Measurements from ENCODE around the gene ATP6V1G3. TPM values are rescaled to one million over a fixed set of nuclear protein-coding genes. Genes with fewer than 3 reads are reported as not detected.

The ATP6V1G3 gene
- total and polyA plus RNA-seq, 9 of the 15 experiments (the other 6 are each of a cell fraction or from before 2014, with no cell fraction given), result 0.32 TPM; not detected in 8

GRCh38 chr1:198556971-198557370, 16.5 kb upstream of the ATP6V1G3 start (continued):
- no peak for TF ChIP-seq SIRT6 (IDR thresholded peaks at IDR 0.05; ENCODE audit: low read depth, low read length)
- TF ChIP-seq, protein P1, sequence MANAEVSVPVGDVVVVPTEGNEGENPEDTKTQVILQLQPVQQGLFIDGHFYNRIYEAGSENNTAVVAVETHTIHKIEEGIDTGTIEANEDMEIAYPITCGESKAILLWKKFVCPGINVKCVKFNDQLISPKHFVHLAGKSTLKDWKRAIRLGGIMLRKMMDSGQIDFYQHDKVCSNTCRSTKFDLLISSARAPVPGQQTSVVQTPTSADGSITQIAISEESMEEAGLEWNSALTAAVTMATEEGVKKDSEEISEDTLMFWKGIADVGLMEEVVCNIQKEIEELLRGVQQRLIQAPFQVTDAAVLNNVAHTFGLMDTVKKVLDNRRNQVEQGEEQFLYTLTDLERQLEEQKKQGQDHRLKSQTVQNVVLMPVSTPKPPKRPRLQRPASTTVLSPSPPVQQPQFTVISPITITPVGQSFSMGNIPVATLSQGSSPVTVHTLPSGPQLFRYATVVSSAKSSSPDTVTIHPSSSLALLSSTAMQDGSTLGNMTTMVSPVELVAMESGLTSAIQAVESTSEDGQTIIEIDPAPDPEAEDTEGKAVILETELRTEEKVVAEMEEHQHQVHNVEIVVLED (CRISPR knock-in tag; IDR thresholded peaks at IDR 0.05), result no peak
- no peak for TF ChIP-seq E4F1 (CRISPR knock-in tag; IDR thresholded peaks at IDR 0.05; ENCODE audit: borderline replicate concordance)
- TF ChIP-seq, protein P2, sequence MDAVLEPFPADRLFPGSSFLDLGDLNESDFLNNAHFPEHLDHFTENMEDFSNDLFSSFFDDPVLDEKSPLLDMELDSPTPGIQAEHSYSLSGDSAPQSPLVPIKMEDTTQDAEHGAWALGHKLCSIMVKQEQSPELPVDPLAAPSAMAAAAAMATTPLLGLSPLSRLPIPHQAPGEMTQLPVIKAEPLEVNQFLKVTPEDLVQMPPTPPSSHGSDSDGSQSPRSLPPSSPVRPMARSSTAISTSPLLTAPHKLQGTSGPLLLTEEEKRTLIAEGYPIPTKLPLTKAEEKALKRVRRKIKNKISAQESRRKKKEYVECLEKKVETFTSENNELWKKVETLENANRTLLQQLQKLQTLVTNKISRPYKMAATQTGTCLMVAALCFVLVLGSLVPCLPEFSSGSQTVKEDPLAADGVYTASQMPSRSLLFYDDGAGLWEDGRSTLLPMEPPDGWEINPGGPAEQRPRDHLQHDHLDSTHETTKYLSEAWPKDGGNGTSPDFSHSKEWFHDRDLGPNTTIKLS (IDR thresholded peaks at IDR 0.05; ENCODE audit: borderline replicate concordance, low read depth), result peak; percentile 24; the same call in 1 of the 2 replicates
- TF ChIP-seq, protein P3, sequence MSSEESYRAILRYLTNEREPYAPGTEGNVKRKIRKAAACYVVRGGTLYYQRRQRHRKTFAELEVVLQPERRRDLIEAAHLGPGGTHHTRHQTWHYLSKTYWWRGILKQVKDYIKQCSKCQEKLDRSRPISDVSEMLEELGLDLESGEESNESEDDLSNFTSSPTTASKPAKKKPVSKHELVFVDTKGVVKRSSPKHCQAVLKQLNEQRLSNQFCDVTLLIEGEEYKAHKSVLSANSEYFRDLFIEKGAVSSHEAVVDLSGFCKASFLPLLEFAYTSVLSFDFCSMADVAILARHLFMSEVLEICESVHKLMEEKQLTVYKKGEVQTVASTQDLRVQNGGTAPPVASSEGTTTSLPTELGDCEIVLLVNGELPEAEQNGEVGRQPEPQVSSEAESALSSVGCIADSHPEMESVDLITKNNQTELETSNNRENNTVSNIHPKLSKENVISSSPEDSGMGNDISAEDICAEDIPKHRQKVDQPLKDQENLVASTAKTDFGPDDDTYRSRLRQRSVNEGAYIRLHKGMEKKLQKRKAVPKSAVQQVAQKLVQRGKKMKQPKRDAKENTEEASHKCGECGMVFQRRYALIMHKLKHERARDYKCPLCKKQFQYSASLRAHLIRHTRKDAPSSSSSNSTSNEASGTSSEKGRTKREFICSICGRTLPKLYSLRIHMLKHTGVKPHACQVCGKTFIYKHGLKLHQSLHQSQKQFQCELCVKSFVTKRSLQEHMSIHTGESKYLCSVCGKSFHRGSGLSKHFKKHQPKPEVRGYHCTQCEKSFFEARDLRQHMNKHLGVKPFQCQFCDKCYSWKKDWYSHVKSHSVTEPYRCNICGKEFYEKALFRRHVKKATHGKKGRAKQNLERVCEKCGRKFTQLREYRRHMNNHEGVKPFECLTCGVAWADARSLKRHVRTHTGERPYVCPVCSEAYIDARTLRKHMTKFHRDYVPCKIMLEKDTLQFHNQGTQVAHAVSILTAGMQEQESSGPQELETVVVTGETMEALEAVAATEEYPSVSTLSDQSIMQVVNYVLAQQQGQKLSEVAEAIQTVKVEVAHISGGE (CRISPR knock-in tag; IDR thresholded peaks at IDR 0.05), result no peak
- TF ChIP-seq SRSF3 (IDR thresholded peaks at IDR 0.05; ENCODE audit: insufficient read depth, low read length), result no peak
- no peak for TF ChIP-seq ZNF518B (CRISPR knock-in tag; IDR thresholded peaks at IDR 0.05)
- no peak for TF ChIP-seq CBX8 (IDR thresholded peaks at IDR 0.05; ENCODE audit: borderline replicate concordance, extremely low read depth, low read depth, low read length, poor library complexity, severe bottlenecking)
- no peak for TF ChIP-seq KLF16 (IDR thresholded peaks at IDR 0.05)
- TF ChIP-seq GTF2A2 (tag; IDR thresholded peaks at IDR 0.05), result no peak
- TF ChIP-seq PYGO2 (tag; IDR thresholded peaks at IDR 0.05), result no peak
- TF ChIP-seq NCOA2 (IDR thresholded peaks at IDR 0.05; ENCODE audit: partially characterized antibody in 2 of 2), result no peak
- TF ChIP-seq FOXP1 (CRISPR knock-in tag; IDR thresholded peaks at IDR 0.05), result no peak

All from K562 (cell line).